KBM-7 (cell line): Measurements from ENCODE around the gene CHN2.

ENCODE experiments used
- DNase-seq: peaks from one replicate; pipeline ENCODE4 v3.0.0-alpha.2; 2015
- in situ Hi-C: fragments of 300-500 bp; cut with MboI; formaldehyde crosslinking; loops from 2 replicates; pipeline ENCODE4 v1.14.3; 2020; ENCODE audit warnings: low sequenced_read_pairs, low pct_unique_long_range_greater_than_20kb, mixed read lengths

Gene CHN2

DNA sequence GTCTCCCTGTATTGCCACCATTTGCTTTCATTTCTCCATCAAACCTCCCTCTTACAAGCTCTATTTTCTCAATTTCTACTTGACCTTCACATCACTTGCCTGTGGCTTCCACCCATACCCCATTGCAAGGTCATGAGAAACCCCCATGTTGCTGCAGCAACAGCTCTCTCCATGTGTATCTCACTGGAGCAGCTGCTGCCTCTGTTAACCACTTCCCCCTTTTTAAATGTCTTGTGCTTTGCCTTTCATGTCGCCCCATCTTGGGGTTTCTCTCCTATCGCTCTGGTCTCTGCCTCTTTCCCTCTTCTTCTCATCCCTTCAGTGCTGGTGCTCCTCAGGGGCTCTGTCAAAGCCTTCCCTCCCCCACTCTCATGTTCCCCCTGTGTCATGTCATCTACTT is 148.8 kb downstream of the CHN2 start:
- in situ Hi-C loops: no loop called here
- peak; percentile 26 for DNase-seq

DNA sequence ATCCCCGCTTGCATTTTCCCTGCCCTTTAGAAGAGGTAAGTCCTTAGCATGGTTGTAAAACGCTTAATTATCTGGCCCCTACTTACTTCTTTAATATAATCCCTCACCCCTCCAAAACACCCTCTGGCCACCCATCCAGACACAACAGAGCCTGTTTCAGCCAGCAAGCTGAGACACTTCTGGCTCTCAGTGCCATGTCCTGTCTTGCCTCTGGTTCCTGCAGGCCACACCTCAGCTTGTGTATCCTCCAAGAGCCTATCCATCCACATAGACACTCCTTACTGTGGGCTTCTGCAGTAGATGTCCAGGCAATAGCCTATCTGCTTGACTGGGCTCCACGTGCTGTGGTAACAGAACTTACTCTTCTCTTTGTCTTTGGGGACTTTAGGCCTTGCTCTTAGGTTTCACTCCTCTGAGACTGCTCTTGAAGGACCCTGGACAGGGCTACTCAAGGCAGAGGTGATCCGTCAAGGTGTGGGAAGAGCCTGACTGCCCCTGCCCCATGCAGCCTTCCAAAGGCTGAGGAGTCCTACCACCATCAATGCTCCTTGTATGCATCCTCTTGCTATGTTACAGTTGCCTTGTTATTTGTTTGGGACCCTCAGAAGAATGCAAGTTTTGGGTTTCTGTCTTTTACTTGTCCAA is 149.9 kb downstream of the CHN2 start:
- in situ Hi-C loops: no loop called here

DNA sequence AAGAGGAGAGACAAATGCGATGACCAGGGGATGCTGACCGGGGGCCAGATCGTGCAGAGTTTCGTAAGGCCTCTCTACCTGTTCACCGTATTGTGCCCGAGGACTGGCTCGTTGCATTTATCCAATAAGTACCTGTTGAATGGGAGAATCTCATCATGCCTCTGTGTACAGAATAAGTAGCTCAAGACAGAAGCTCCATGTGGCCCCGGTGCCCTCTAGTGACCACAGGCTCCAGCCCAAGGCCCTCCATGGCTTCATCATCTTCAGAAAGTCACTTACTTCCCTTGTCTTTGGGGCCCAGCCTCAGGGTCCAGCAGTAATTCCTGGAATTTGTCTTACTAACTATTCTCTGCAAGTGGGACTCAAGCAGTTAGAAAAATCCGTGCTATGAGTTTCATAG is 151.0 kb downstream of the CHN2 start:
- no peak for DNase-seq
- in situ Hi-C loops: no loop called here

More for the DNA sequence above, 149.9 kb downstream of the CHN2 start:
- no peak for DNase-seq

DNA sequence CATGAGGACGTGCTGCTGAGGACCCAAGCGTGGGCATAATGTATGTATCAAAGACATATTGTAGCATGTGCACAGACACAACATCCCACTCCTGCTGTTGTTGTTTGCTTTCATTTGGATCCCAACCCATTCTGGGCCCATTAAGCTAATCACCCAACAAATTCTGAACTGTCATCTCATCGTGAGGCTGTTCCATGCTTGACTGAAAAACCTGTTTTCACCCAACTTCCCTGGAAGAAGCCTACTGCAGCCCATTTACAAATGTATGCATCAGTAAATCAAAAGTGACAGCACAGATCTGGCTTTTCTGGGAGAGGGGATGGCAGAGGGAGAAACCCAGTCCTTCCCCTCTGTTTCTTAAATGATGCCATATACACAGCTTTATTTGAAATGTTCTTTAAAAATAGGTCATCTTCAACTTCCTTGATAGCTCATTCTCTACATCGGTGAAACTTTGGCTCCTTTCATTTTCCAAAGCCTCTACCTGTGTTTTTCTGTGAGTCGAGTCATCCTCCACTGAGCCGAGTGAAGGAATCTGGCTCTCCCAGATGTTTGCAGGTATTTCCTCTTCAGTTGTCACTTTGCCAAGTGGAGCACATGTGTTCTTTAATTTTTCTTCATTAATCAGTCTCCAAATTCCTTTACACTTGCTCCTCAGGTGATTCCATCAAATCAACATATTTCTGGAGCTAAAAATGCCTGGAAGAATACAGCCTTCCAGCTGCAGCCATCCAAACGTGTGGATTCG is 151.8 kb downstream of the CHN2 start:
- DNase-seq: no peak
- in situ Hi-C loops: no loop called here

DNA sequence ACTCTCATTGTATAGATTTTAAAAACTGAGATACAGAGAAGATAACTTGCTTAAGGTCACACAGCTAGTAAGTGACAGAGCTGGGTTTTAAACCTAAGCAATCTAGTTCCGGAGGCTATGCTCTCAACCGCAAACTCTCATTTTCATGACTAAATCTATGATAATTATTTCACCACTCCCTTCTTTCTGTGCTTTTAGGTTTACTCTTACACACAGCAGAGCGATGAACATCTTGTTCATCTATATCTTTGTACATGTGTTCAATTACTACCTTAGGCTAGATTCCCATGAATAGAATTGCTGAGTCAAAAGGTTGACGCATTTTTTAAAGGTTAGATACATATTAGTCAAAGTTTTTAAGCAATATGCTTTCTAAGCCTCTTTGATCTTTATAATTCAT is 154.8 kb downstream of the CHN2 start:
- in situ Hi-C loops: no loop called here

DNA sequence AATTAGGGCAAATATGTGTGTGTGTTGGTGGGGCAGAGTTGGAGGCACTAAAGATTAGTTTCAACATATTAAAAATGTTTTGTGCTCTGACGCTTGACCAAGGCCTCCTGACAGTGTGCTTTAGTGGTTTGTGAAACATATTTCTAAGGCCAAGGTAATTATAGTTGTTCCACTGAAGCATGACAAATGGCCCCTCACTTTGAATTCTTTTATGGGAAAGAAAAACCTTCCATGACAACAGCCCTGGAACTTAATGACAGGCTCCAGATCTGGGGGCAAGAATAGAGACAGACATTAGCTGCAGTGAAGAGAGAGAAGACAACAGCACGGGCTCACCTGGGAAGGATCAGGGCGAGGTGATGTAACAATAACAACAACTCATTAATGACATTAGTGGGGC is 155.8 kb downstream of the CHN2 start:
- in situ Hi-C loops: no loop called here
- DNase-seq: no peak

More for the DNA sequence above, 154.8 kb downstream of the CHN2 start:
- DNase-seq: no peak

DNA sequence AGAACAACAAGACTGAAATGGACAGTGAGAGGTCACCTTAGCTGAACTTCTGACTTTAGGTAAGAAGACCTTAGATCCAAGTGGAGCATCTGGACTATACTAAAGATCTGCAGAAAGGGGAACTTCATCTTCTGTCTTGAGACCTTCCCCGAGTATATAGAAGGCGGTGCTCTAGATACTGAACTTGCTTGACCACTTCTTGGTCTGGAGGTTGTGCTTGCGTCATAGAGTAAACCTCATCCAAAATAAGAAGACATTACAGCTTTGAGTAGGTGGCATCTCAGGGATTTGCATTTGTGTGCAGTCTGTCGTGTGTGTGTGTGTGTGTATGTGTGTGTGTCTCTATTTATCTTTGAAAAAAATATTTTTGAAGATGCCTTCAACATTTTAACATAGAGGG is 157.5 kb downstream of the CHN2 start:
- in situ Hi-C loops: no loop called here
- no peak for DNase-seq

DNA sequence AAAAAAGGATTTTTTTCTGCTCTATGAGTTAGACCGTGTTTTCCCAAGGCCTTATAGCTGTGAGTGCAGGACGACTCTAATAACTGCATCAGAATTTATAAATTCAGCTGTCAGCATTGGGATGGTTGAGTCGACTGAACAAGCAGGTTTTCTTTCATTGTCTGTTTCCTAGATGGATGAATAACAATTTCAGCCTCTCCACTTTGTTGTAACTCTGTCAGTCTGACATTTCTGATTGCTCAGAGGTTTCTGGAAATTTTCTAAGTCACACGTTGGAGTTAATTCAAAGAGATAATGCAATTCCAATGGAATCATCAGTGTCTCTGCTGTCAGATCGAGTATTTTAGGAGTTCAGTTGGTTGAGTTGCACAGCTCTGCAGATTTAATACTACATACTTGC is 159.2 kb downstream of the CHN2 start:
- in situ Hi-C loops: no loop called here
- DNase-seq: no peak

DNA sequence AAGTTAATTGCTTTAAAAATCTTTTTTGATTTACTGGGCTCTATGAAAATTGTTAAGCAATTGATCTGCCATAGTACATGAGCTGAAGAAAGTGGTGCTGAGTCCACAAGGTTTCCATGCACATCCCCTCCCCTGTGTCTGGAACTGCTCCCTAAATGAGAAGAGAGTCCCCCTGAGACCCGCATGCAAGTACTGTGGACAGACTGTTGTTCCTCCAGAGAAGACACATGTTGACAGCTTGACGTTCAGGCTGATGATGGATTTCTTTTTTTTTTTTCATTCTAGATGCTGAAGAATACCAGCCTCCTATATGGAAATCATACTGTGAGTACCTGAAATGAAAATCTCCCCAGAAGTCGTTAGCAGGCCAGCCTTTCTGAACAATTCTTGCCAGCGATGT is 159.8 kb downstream of the CHN2 start:
- in situ Hi-C loops: no loop called here
- no peak for DNase-seq

DNA sequence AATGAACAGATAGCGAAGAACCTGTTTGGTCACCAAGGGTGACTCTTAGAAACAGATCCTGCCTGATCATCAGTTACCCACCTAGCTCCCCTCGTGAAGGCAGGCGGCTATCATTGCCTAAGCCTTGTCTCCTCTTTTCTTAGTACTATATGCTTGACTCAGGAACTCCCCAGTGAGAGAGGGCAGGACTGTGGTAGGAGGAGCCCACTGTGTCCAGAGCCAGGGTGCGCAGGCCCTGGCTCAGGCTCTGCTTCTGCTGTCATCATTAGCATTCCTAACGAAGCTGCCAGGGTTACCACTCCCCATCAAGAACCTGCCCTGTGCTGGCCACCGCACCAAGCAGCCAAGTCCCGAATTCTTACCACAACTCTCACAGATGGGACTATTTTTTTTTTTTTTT is 160.8 kb downstream of the CHN2 start:
- DNase-seq: no peak
- in situ Hi-C loops: no loop called here

DNA sequence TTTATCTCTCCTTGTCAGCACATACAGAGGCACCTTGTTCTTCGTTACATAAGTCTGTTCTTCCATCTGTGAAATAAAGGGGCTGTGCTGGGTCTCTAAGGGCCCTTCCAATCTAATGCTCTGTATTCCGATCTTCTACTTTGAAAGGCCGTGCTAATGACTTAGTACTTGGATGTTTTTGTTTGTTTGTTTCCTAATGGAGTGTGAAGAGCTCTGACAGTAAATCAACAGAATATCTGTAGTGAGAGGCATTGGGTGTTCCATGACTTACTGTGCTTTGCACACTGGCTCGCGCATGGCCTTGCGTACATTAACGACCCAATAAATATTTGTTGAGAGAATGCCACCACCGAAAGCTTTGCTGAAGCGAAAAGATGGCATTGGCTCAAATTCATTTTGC is 162.1 kb downstream of the CHN2 start:
- in situ Hi-C loops: no loop called here
- DNase-seq: no peak

DNA sequence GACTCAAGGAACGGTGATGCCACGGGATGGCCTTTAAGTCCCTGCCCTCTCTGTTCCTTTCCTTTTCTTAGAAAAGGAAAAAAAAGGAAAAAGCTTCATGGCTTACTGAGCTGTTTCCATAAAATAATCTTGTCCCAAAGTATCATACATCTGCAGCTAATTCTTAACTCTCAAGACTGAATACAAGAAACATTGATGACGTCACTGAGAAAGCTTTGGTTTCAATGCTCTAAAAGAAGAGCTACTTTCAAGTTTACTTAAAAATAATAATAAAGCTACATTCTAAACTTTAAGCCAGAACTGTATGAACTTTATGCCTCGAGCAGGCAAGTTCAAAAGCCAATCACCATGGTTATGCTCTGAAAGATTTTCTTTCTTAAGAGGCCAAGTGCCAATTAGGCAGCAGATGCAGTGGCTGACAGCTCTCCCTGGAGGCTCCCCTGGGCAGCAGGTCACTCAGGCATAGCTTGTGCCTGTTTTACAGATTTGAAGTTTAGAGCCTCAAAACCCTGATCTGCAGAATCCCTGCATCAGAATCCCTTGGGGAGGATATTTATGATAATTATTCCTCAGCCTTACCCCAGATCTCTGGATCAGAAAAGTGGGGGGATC is 165.0 kb downstream of the CHN2 start:
- no peak for DNase-seq
- in situ Hi-C loops: no loop called here

DNA sequence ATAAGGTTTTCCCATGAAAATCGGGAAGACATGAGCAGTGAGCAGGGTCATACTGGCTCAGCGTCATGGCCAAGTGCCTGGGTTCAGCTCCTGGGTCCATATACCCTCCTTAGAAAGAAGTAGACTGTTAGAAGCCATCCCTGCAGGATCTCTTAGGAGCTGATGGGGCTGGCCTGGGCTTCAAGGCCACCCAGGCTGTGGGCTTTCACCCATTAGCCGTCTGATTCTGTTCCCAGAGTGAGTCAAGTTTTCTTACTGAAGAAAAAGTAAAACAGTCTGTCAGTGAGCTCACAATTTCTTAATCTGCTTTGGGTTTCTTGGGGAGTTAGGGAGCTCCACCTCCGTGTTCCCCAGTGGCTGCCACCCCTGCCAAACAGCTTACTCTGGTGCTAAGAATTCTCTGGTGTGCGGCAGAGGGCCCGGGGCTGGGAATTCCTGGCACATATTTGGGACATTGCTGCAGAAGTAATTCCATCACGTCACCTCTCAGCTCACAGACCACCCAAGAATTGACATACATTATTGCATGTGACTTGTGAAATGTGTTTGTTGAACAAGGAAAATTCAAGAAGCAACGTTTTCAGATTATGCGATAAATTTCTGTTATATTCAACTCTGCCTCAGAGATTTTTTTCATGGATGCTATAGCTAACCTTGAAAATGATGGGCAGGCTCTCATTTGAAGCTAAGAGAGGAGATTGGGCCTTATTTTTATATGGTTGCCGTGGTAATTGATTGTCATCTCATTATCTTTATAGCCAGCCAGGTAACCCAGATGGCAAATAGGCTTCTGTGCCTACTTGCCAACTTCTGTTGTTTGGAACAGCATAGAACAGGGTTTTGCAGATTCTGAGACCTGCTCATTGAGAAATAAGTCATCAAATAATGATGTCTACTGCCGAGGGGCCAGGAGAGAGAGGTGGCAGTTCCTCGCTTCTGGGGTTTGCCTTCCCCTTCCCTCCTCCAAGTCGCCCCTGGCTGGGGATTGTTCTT is 166.4 kb downstream of the CHN2 start:
- in situ Hi-C loops: no loop called here
- no peak for DNase-seq

DNA sequence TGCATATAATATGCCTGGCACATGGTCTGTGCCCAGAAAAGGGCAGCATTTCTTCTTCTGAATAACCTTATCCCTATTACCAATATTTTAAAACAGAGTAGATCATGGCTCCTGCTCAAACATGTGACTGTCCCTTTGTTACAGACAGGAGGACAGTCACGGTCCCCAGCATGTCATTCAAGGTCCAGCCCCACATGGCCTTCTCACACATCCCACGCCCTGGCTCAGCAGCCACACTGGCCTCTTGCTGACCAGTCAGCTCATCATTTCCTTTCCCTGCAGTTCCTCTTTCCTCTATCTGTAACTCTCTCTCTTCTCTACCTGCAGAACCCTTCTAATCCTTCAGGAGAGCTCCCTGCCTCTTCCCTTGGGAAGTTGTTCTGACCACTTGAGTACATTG is 167.8 kb downstream of the CHN2 start:
- in situ Hi-C loops: no loop called here

DNA sequence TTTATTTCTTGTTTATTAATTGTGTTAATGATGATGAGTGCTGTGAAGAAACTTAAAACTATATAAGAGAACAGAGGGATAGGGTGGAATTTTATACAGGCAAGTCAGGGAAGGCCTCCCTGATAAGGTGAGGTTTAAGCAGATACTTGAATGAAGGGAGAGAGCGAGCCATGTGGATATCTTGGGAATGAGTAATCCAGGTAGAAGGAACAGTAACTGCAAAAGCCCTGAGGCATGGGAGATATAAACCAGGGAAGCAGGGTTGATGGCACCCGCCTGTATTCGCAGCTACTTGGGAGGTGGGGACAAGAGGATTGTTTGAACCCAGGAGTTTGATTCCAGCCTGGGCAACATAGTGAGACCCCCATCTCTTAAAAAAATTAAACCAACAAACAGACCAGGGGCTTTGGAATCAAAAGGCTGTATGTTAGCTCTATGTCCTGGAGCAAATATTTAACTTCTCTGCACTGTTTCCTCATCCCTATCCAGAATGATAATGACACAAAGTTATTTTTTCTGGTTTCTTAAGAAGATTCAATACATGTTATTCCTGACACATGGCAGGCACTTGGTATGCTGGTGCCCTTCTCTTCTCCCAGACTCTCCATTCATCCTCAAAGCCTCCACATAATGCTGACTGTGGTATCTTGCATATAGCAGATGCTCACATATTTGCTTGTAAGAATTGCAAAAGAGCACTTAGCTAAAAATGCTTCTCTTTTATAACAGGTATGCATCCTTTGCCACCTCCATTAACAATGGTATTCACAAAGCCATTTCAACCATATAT is 169.3 kb downstream of the CHN2 start:
- in situ Hi-C loops: no loop called here
- no peak for DNase-seq

More for the DNA sequence above, 167.8 kb downstream of the CHN2 start:
- no peak for DNase-seq

DNA sequence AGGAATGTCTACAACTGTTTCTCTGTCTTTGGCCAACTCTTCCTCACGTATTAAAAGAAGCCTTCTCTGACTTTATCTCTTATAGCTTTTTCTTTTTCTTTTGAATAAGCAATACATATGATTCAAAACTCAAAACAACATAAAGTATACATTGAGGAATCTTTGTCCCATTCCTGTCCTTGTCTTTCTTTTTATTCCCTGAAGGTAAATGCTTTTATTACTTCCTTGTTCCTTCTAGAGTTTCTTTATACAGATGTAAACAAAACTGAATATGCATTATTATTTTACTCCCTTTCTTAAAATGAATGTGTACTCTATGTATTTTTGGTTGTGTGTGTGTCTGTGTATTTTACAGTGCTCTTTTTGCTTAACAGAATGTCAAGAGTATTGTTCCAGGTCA is 170.1 kb downstream of the CHN2 start:
- DNase-seq: no peak
- in situ Hi-C loops: no loop called here

DNA sequence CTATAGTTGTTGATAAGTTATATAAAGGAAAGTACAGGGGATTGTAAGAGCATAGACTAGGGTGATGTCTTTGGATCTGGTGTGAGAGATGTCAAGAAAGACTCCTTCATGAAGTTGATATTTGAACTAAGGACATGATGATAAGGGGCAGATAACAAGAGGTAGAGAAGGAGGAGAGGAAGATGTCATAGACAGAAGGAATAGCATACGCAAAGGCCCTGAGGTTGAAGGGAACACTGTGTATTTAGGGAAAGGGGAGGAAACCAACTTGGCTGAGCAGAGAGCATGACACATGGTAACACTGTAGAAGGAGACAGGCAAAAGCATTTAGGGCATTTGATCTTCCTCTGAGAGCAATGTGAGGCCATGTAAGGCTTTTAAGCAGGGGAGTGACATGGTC is 170.8 kb downstream of the CHN2 start:
- in situ Hi-C loops: no loop called here
- DNase-seq: no peak

DNA sequence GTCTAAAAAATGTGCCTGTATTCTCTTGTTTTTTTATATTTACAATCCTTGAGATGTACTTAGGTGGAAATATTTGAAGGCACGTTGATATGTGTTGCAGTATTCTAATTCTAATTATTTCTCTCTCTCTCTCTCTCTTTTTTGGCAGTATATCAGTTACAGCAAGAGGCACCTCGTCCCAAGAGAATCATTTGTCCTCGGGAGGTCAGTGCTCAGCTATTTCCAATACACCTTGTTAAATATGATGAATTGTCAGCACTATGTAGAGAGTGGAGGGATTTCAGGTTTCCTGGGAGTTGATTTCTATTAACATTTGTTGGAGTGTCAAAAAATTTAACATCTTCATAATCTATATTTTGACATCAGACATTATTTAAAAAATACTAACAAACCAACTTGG is 173.2 kb downstream of the CHN2 start:
- in situ Hi-C loops: no loop called here
- no peak for DNase-seq
